ENCODE results near the gene SOX30. TPM values are rescaled to one million over a fixed set of nuclear protein-coding genes. Genes with fewer than 3 reads are reported as not detected.

SOX30 gene
- total and polyA plus RNA-seq, 2 donors (not counting 1 experiment from before 2014, with no cell fraction given): 0.21 to 0.49 TPM

DNA sequence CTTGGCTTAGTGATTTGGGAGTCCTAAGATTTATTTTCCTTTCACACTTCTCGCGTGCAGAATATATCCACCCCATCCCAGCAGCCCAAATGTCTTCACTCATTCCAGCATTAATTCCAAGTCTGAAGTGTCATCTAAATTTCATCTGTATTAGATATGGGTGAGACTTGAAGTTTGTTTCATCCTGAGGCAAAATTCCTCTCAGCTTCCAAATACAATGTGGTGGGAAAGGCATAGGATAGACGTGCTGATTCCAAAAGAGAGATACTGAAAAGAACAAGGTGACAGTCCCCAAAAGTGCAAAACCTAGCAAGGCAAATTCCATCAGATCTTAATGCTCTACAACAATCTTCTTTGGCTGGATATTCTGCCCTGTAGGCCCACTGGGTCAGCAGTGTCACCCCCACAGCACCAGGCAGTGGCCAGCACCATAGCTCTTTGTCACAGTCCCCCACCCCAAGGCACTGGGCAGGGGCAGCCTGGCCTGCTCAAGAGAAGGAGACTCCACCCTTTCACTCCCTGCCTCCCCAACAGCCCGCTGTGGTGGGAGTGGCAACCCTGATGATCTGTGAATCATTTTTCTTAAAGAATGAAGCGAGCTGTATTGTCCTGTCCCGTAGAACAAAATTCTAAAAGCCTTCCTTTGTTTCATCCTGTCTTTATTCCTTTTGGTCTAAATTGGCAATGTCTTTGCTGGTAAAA is 74.0 kb downstream of the SOX30 start:
- TF ChIP-seq EZH2 (IDR thresholded peaks at IDR 0.05; ENCODE audit: borderline replicate concordance, insufficient read depth, low read depth, low read length, poor library complexity, severe bottlenecking) (no peak), CTCF (IDR thresholded peaks at IDR 0.05) (no peak)
- Mint-ChIP-seq H3K27me3 (no peaks in the 10 kb centered on the region), H3K4me3 (no peak overlapping the region), H3K9me3 (ENCODE audit: insufficient read depth) (no peaks in the 10 kb centered on the region), H3K27ac (peak overlapping the region; percentile 28), H3K4me1 (peaks cover 63% of the 10 kb centered on the region)
- no peaks in the 10 kb centered on the region for H3K27me3 ChIP-seq (replicated peaks in 1 of 4; ENCODE audit: control extremely low read depth in 1 of 4, control insufficient read depth in 3 of 4, insufficient read depth in 4 of 4, low read length in 3 of 4)
- no peaks in the 10 kb centered on the region for H3K9me3 ChIP-seq (ENCODE audit: control extremely low read depth in 1 of 3, control insufficient read depth in 2 of 3, insufficient read depth in 1 of 3, low read length in 2 of 3)
- no CpG with 5 or more reads among the region's 6 CpGs for WGBS (ENCODE audit: insufficient coverage)
- ATAC-seq (ENCODE audit: low read depth): no peak
- no peak for DNase-seq
- no peak overlapping the region for H2AFZ ChIP-seq (ENCODE audit: insufficient read depth, low read depth, low read length, poor library complexity, severe bottlenecking)
- ChIA-PET CTCF (interaction anchor here (1.0 to 2.5 kb wide), 5 partner anchors 15 to 146 kb away, joined by 3 to 14 read pairs (median 6); no protein-coding TSS in a partner anchor), POLR2A (interaction anchor here (0.6 to 2.9 kb wide), 3 partner anchors 9 to 15 kb away, joined by 3 to 8 read pairs (median 5); no protein-coding TSS in a partner anchor)
- peak overlapping the region in 1 of 2 donors; percentile 29 for H3K27ac ChIP-seq (ENCODE audit: low read length in 2 of 2)
- no peak overlapping the region for H3K4me2 ChIP-seq (replicated peaks; ENCODE audit: low read depth, low read length, poor library complexity, severe bottlenecking)
- H3K4me3 ChIP-seq (ENCODE audit: control extremely low read depth in 1 of 5, extremely low read depth in 1 of 5, insufficient read depth in 1 of 5, low read depth in 2 of 5, low read length in 4 of 5): no peak overlapping the region
- intact Hi-C loops (cut with micrococcal nuclease): loop anchor here (10.0 kb wide), 1 partner anchor 143 kb away; no protein-coding TSS in a partner anchor
- H3K9ac ChIP-seq (ENCODE audit: low read length): no peak overlapping the region
- H3K4me1 ChIP-seq (ENCODE audit: control insufficient read depth in 2 of 2, insufficient read depth in 2 of 2, low read length in 2 of 2): peaks cover 41 to 62% of the 10 kb centered on the region in 2 donors
- peaks cover 30% of the 10 kb centered on the region for H3K79me2 ChIP-seq (ENCODE audit: control insufficient read depth, insufficient read depth, low read length)
- peaks cover 12% of the 10 kb centered on the region for H4K20me1 ChIP-seq (ENCODE audit: control insufficient read depth, insufficient read depth, low read length, poor library complexity, severe bottlenecking)
- H3K36me3 ChIP-seq (replicated peaks in 1 of 2; ENCODE audit: control extremely low read depth in 1 of 2, control insufficient read depth in 1 of 2, extremely low read depth in 1 of 2, insufficient read depth in 2 of 2, low read length in 1 of 2): peaks cover 0 to 3% of the 10 kb centered on the region in 2 experiments

DNA sequence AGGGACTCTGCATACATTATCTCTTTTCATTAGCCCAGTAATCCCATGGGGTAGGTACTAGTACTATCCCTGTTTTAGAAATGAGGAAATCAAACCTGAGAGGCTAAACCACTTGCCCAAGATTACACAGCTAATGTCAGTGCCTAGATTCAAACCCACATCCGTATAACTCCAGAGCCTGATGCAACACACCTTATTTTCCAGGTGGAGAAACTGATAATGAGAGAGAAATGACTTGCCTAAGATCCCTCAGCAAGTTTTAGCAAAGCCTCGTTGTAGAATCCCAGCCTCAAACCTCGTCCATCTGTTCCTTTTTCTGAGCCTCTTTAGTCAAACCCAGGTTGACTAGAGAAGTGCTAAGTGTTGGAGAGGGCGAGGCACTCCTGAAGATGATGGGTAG is 75.6 kb downstream of the SOX30 start:
- no peak for TF ChIP-seq EZH2 (IDR thresholded peaks at IDR 0.05; ENCODE audit: borderline replicate concordance, insufficient read depth, low read depth, low read length, poor library complexity, severe bottlenecking)
- TF ChIP-seq CTCF (IDR thresholded peaks at IDR 0.05): no peak
- Histone ChIP-seq H3K36me3 (replicated peaks in 1 of 2; ENCODE audit: control extremely low read depth in 1 of 2, control insufficient read depth in 1 of 2, extremely low read depth in 1 of 2, insufficient read depth in 2 of 2, low read length in 1 of 2) (peaks cover 0 to 11% of the 10 kb centered on the region in 2 experiments), H3K79me2 (ENCODE audit: control insufficient read depth, insufficient read depth, low read length) (peaks cover 42% of the 10 kb centered on the region), H3K9me3 (ENCODE audit: control extremely low read depth in 1 of 3, control insufficient read depth in 2 of 3, insufficient read depth in 1 of 3, low read length in 2 of 3) (no peaks in the 10 kb centered on the region), H2AFZ (ENCODE audit: insufficient read depth, low read depth, low read length, poor library complexity, severe bottlenecking) (no peak overlapping the region), H3K27ac (ENCODE audit: low read length in 2 of 2) (peak overlapping the region; percentile 9 to 55), H3K4me3 (ENCODE audit: control extremely low read depth in 1 of 5, extremely low read depth in 1 of 5, insufficient read depth in 1 of 5, low read depth in 2 of 5, low read length in 4 of 5) (no peak overlapping the region), H3K4me2 (replicated peaks; ENCODE audit: low read depth, low read length, poor library complexity, severe bottlenecking) (peak overlapping the region; percentile 85), H4K20me1 (ENCODE audit: control insufficient read depth, insufficient read depth, low read length, poor library complexity, severe bottlenecking) (peaks cover 12% of the 10 kb centered on the region), H3K9ac (ENCODE audit: low read length) (peak overlapping the region; percentile 92), H3K4me1 (ENCODE audit: control insufficient read depth in 2 of 2, insufficient read depth in 2 of 2, low read length in 2 of 2) (peaks cover 37 to 62% of the 10 kb centered on the region in 2 donors), H3K27me3 (replicated peaks in 1 of 4; ENCODE audit: control extremely low read depth in 1 of 4, control insufficient read depth in 3 of 4, insufficient read depth in 4 of 4, low read length in 3 of 4) (no peaks in the 10 kb centered on the region)
- H3K4me3 Mint-ChIP-seq: peak overlapping the region; percentile 89
- no peaks in the 10 kb centered on the region for H3K27me3 Mint-ChIP-seq
- WGBS (ENCODE audit: insufficient coverage): 100% methylated on average over 1 of the region's 4 CpGs
- POLR2A ChIA-PET: interaction anchor here (0.6 to 2.9 kb wide), 6 partner anchors 10 to 145 kb away, joined by 3 to 8 read pairs (median 4); no protein-coding TSS in a partner anchor
- ATAC-seq (ENCODE audit: low read depth) (no peak), DNase-seq (peak; percentile 41)
- CTCF ChIA-PET: interaction anchor here (0.6 to 2.9 kb wide), 7 partner anchors 8 to 92 kb away, joined by 4 to 14 read pairs (median 6); partner anchors contain the start of gene SOX30
- intact Hi-C loops (cut with micrococcal nuclease): loop anchor here (10.0 kb wide), 1 partner anchor 142 kb away; no protein-coding TSS in a partner anchor
- H3K4me1 Mint-ChIP-seq: peaks cover 61% of the 10 kb centered on the region
- H3K9me3 Mint-ChIP-seq (ENCODE audit: insufficient read depth): no peaks in the 10 kb centered on the region
- H3K27ac Mint-ChIP-seq: peak overlapping the region; percentile 95
